Activated T-cell treated with anti-CD3 and anti-CD28 coated beads, Interleukin-2, amount 50 U/mL, for 4 hours (primary cell): ENCODE data around the gene CCDC188. TPM values are rescaled to one million over a fixed set of nuclear protein-coding genes. Genes with fewer than 3 reads are reported as not detected.

Experiments
- ATAC-seq, 2 donors: fragments of 200-7000 bp; cut with Tn5 transposase; one replicate each; pipeline ENCODE4 v1.10.0; 2021
- DNase-seq: peaks from one replicate; pipeline ENCODE4 v3.0.0-alpha.2; 2020
- H3K27me3 Mint-ChIP-seq: one replicate; pipeline ENCODE4 v1.8.0; 2021; ENCODE audit warnings: low read depth, mixed read lengths
- H3K36me3 Mint-ChIP-seq: one replicate; pipeline ENCODE4 v1.8.0; 2022; ENCODE audit warnings: mixed read lengths; ENCODE audit not compliant: insufficient read depth
- H3K4me1 Mint-ChIP-seq: one replicate; pipeline ENCODE4 v1.8.0; 2021; ENCODE audit warnings: low read depth, mixed read lengths
- H3K4me3 Mint-ChIP-seq: one replicate; pipeline ENCODE4 v1.8.0; 2021; ENCODE audit warnings: mild to moderate bottlenecking, moderate library complexity, mixed read lengths
- H3K9me3 Mint-ChIP-seq: one replicate; pipeline ENCODE4 v1.8.0; 2021; ENCODE audit warnings: mixed read lengths
- total RNA-seq, 3 donors: library from RNA; stranded (reverse); gene quantifications; one replicate each; pipeline ENCODE4 v1.2.1, GENCODE V29; 2021

Gene CCDC188
- total RNA-seq, 3 donors from 2014 or later: not detected

- peaks cover 41% of the 10 kb centered on the region for H3K4me1 Mint-ChIP-seq
- H3K27me3 Mint-ChIP-seq: no peaks in the 10 kb centered on the region
- peaks cover under 1% of the 10 kb centered on the region for H3K36me3 Mint-ChIP-seq
- ATAC-seq: no peak
- H3K9me3 Mint-ChIP-seq: no peaks in the 10 kb centered on the region
- peak overlapping the region; percentile 80 for H3K4me3 Mint-ChIP-seq
- DNase-seq: no peak
Observed at GRCh38 chr22:20132686-20133246, 18.1 kb downstream of the CCDC188 start.

DNA sequence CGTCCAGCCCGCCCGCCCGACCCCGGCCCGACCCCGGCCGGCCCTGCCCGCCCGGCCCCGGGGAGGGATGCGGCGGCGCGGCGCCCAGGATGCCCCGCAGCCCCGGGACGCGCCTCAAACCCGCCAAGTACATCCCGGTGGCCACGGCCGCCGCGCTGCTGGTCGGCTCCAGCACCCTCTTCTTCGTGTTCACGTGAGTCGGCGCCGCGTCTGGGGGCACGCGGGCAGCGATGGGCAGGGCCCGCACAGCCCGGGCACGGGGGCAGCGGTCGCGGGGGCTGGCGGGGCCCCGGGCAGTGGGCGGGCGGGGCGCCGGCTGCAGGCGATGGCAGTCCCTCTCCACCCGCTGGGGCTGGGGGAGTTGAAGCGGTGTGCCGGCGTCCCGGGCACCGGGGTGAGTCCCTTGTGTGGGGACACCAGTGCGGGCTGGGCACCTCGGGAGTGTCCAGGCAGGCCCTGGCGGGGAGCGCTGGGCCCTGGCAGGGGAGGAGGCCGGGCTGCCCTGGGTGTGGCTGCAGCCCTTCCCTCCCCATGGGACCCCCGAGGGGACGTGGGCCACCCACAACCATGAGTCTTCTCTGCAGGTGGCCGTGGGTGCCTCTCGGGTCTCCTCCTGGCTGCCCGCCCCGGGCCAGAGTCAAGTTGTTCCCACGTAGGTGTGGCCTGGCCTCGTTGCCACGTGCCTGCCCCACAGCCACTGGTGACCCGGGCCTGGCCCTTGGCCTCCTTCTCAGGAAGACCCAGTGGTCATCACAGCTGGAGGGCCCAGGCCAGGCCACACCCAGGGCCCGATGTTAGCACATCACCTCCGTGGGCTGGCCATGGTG lies 18.8 kb downstream of the CCDC188 start:
- H3K4me1 Mint-ChIP-seq: peaks cover 39% of the 10 kb centered on the region
- peak overlapping the region; percentile 80 for H3K4me3 Mint-ChIP-seq
- peaks cover 5% of the 10 kb centered on the region for H3K36me3 Mint-ChIP-seq
- ATAC-seq (peak; percentile 0 to 8), DNase-seq (no peak)
- H3K9me3 Mint-ChIP-seq: no peaks in the 10 kb centered on the region
- no peaks in the 10 kb centered on the region for H3K27me3 Mint-ChIP-seq

DNA sequence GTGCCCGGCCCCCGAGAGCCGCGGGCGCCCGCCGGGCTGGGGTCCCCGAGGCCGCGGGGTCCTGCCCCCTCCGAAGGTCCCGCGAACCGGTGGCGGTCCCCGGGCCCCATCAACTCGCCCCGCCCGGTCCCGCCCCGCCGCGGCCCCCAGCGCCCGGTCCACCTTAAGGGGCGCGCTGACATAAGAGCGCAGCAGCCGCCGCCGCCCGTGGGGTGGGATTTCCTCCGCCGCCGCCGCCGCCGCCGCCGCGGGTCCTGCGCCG lies 19.3 kb downstream of the CCDC188 start, which contains the start of gene ZDHHC8:
Gene ZDHHC8, plus strand, starts transcription at position 208 of the 262 bp plus-strand sequence. CDS start 144 bp downstream, outside the sequence.
- Mint-ChIP-seq H3K4me3 (peak within 1 kb of the TSS; percentile 80), H3K4me1 (peaks cover 36% of the 10 kb centered on the region), H3K36me3 (peaks cover 5% of the 10 kb centered on the region), H3K27me3 (no peaks in the 10 kb centered on the region), H3K9me3 (no peaks in the 10 kb centered on the region)
- DNase-seq (peak; percentile 40), ATAC-seq (peak; percentile 73 to 77)

- peaks cover 32% of the 10 kb centered on the region for H3K4me1 Mint-ChIP-seq
- peak; percentile 80 to 81 for ATAC-seq
- H3K4me3 Mint-ChIP-seq: peak overlapping the region; percentile 64
- H3K27me3 Mint-ChIP-seq: no peaks in the 10 kb centered on the region
- H3K9me3 Mint-ChIP-seq: no peaks in the 10 kb centered on the region
- DNase-seq: peak; percentile 79
- peaks cover 7% of the 10 kb centered on the region for H3K36me3 Mint-ChIP-seq
Observed at GRCh38 chr22:20130731-20131596, 19.9 kb downstream of the CCDC188 start.

DNA sequence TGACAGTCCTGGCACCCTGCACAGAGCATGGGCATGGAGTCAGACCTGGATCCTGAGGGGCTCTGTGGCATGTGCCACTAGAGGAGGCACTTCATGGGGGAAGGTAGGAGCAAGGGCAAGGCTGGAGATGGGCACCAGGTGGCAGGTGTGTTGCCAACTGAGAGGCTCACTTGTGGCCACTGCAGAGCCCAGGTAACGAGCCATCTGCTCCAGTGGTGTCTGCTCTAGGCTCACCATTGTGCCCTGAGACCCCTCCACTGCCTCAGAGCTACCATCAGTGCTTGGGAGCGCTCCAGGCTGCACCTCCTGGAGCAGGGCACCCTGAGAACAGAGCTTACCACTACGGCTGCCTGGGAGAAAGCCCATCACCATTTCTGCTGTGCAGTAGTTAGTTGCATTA lies 20.5 kb downstream of the CCDC188 start:
- peak overlapping the region; percentile 64 for H3K4me3 Mint-ChIP-seq
- ATAC-seq (no peak), DNase-seq (no peak)
- peaks cover 30% of the 10 kb centered on the region for H3K4me1 Mint-ChIP-seq
- H3K9me3 Mint-ChIP-seq: no peaks in the 10 kb centered on the region
- H3K27me3 Mint-ChIP-seq: no peaks in the 10 kb centered on the region
- H3K36me3 Mint-ChIP-seq: peaks cover 13% of the 10 kb centered on the region

DNA sequence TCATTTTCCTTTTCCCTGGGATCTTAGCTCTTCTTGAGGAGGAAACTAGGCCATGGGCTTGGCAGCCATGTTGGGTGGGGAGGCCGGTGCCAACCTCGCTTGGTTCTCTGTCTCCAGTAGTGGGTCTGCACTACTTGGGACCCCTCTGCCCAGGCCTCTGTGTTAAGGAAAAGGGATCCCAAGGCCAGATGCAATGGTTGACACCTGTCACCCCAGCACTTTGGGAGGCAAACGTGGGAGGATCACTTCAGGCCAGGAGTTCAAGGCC lies 21.2 kb downstream of the CCDC188 start:
- Mint-ChIP-seq H3K4me1 (peaks cover 28% of the 10 kb centered on the region), H3K9me3 (no peaks in the 10 kb centered on the region), H3K27me3 (no peaks in the 10 kb centered on the region), H3K36me3 (peaks cover 15% of the 10 kb centered on the region), H3K4me3 (no peak overlapping the region)
- ATAC-seq (no peak), DNase-seq (no peak)

DNA sequence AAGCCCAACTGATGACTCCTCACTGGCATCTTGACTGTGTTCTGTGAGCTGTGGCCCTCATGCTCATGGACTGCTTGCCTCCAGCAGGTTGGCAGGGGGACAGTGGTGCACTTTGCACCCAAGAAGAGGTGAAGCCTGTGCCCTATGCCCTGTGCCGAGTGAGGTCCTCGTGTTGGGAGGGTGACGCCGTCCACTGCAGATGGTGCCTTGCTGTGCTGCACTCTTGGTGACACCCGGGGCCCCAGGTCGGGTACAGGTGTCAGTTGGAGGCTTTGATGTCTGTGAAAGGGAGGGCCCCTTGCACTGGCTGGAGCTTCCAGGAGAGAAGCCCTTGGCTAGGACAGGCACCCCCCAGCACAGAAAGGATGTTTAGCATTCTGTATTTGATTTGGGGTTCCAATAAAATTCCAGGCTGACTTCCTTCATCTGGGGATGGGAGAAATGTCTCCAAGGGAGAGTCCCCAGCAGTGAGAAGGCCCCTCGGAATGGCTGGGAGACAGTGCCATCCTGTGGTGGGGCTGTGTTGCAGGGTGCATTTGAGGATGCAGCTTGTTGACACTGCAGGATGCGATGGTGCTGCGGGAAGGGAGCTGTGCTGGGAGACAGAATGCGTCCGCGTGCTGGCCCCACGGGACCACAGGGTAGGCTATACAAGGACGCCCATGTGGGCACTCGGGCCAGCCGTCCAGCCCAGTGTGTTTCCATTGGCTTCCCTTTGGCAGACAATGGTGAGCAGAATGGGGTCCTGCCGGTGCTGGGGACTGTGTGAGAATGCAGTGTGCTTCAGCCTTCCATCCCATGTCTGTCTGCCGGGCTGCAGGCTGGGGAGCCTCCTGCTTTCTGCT lies 21.7 kb downstream of the CCDC188 start:
- H3K36me3 Mint-ChIP-seq: peaks cover 15% of the 10 kb centered on the region

DNA sequence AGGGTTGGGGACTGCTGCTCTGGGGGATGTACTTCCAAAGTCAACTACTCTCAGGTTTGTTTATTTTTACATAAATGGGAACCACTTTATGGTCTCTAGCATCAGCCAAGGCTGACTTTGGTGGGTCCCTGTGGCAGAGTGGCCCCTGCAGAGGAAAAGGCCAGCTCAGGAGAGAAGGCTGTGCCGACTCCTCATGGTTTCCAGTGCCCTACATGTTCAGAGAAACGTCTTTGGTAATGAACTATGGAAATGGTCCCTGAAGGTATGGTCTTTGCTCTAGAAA lies 22.3 kb downstream of the CCDC188 start:
- peaks cover 21% of the 10 kb centered on the region for H3K4me1 Mint-ChIP-seq
- no peaks in the 10 kb centered on the region for H3K9me3 Mint-ChIP-seq
- DNase-seq: no peak
- no peaks in the 10 kb centered on the region for H3K27me3 Mint-ChIP-seq
- no peak for ATAC-seq
- peaks cover 15% of the 10 kb centered on the region for H3K36me3 Mint-ChIP-seq
- no peak overlapping the region for H3K4me3 Mint-ChIP-seq

More for the DNA sequence above, 21.7 kb downstream of the CCDC188 start:
- ATAC-seq (peak in 1 of 2 donors; percentile 5), DNase-seq (peak; percentile 52)
- Mint-ChIP-seq H3K4me1 (peaks cover 22% of the 10 kb centered on the region), H3K4me3 (no peak overlapping the region), H3K9me3 (no peaks in the 10 kb centered on the region), H3K27me3 (no peaks in the 10 kb centered on the region)

- no peak overlapping the region for H3K4me3 Mint-ChIP-seq
- peaks cover 15% of the 10 kb centered on the region for H3K36me3 Mint-ChIP-seq
- DNase-seq (no peak), ATAC-seq (no peak)
- H3K9me3 Mint-ChIP-seq: no peaks in the 10 kb centered on the region
- no peaks in the 10 kb centered on the region for H3K27me3 Mint-ChIP-seq
- peaks cover 18% of the 10 kb centered on the region for H3K4me1 Mint-ChIP-seq
Observed at GRCh38 chr22:20127869-20128618, 22.8 kb downstream of the CCDC188 start.

- H3K4me3 Mint-ChIP-seq: no peak overlapping the region
- peaks cover 12% of the 10 kb centered on the region for H3K4me1 Mint-ChIP-seq
- no peak for DNase-seq
- ATAC-seq: no peak
- no peaks in the 10 kb centered on the region for H3K27me3 Mint-ChIP-seq
- H3K9me3 Mint-ChIP-seq: no peaks in the 10 kb centered on the region
- H3K36me3 Mint-ChIP-seq: peaks cover 15% of the 10 kb centered on the region
Observed at GRCh38 chr22:20127318-20127868, 23.5 kb downstream of the CCDC188 start.

DNA sequence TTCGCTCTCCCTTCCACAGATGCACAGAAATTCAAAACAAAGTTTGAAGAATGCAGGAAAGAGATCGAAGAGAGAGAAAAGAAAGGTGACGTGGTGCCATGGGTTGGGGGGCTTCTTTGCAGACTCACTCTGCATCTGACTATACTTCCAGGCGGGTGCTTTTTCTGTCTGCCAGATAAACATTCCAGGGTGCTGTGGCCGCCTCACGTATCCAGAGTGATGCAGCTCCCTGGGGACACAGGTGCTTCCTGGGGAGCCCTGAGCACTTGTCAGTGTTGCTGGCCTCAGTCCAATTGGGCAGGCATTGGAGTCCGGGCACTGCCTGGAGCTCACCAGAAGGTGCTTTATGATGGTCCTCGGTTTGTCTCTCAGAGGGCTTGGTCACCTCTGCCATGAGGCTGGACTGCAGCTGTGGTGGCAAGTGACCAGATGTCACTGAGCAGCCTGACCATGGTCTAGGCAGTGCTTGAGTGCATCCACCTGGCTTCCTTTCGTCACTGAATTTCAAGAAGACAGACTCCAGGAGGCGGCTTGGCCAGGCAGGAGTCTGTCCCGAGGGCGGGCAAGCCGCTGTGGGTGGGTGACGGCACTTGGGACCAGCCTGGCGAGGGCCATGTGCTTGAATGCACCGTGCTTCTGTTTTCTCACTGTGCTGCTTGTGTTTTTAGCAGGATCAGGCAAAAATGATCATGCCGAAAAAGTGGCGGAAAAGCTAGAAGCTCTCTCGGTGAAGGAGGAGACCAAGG lies 24.4 kb downstream of the CCDC188 start:
- H3K36me3 Mint-ChIP-seq: peaks cover 21% of the 10 kb centered on the region
- H3K27me3 Mint-ChIP-seq: no peaks in the 10 kb centered on the region
- H3K4me1 Mint-ChIP-seq: peaks cover 20% of the 10 kb centered on the region
- no peaks in the 10 kb centered on the region for H3K9me3 Mint-ChIP-seq
- no peak overlapping the region for H3K4me3 Mint-ChIP-seq
- DNase-seq (no peak), ATAC-seq (no peak)

DNA sequence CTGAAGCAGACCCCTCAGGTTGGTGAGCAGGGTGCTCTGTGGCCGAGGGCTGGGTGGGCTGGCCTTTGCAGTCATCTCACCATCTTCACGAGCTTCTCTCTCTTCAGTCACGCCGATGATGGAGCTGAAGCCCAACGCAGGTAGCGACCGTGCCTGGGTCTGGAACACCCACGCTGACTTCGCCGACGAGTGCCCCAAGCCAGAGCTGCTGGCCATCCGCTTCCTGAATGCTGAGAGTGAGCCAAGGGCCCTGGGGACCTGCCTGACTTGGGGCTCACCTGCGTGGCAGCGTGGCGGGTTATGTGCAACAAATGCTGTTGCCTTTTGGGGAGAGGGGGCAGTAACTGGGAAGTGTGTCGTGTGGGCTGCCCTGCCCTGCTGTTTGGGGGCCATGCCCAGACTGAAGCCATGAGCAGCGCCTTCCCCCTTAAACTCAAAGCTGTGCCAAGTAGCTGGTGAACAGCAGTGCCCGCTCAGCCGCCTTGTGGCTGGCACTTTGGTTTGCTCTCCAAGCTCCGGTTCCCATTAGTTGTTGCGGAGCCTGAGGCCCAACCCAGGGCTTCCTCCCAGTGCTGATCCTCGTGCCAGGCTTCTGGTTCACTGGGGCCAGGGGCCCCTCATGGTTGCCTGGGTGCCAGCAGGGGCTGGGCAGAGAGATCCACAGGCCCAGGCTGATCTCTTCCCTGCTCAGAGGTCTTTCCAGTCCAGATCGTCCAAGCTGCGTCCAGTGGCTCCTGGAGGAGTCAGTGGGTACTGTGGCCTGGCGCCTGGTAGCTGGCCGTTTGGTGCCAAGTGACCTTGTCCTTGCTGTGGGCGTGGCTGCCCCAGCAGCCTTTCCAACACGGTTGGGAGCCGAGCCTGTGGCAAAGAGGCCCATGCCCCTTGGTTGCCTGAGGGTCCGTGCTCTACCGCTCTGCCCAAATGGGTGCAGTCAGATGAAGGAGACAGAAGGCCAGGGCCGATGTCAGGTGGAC lies 25.4 kb downstream of the CCDC188 start:
- Mint-ChIP-seq H3K4me3 (no peak overlapping the region), H3K4me1 (peaks cover 23% of the 10 kb centered on the region), H3K36me3 (peaks cover 22% of the 10 kb centered on the region), H3K27me3 (no peaks in the 10 kb centered on the region), H3K9me3 (no peaks in the 10 kb centered on the region)
- ATAC-seq (no peak), DNase-seq (no peak)
